Stomach (tissue), 4 donors: ENCODE data around the gene PLD5.

Source experiments
- CTCF ChIP-seq, 7 experiments: fragments of 450-650 bp in 4 of 7; fragments of 200-600 bp in 3 of 7; sonication (generic) in 3 of 7; IDR thresholded peaks; one replicate each; pipeline ENCODE4 v1.5.1; 2016 to 2019; ENCODE audit warnings: antibody characterized with exemption in 7 of 7, control low read depth in 2 of 7, mild to moderate bottlenecking in 1 of 7
- POLR2A ChIP-seq, 4 donors: fragments of 450-650 bp; IDR thresholded peaks; one replicate each; pipeline ENCODE4 v1.6.1; 2016; ENCODE audit warnings: antibody characterized with exemption in 4 of 4, control low read depth in 2 of 4, mild to moderate bottlenecking in 1 of 4, moderate library complexity in 1 of 4
- POLR2AphosphoS5 ChIP-seq, 3 donors: sonication (generic); formaldehyde crosslinking; IDR thresholded peaks; one replicate each; pipeline ENCODE4 v1.6.1; 2016; ENCODE audit warnings: antibody characterized with exemption in 3 of 3

GRCh38 chr1:242034392-242034791 is 490.1 kb downstream of the PLD5 start:
- TF ChIP-seq CTCF (IDR thresholded peaks at IDR 0.05) = no peak
- TF ChIP-seq POLR2A (IDR thresholded peaks at IDR 0.05) = no peak
- TF ChIP-seq POLR2AphosphoS5 (IDR thresholded peaks at IDR 0.05) = no peak
